HFFc6 (cell line): ENCODE measurements around the gene TAL1. TPM values are rescaled to one million over a fixed set of nuclear protein-coding genes. Genes with fewer than 3 reads are reported as not detected.

Experiments used
- DNase-seq: peaks from one replicate; pipeline ENCODE4 v3.0.0-alpha.2; 2018
- H3K27ac Mint-ChIP-seq: 2 replicates; pipeline ENCODE4 v1.8.0; 2020; ENCODE audit warnings: mild to moderate bottlenecking, mixed read lengths
- H3K27me3 Mint-ChIP-seq: 2 replicates; pipeline ENCODE4 v1.8.0; 2021; ENCODE audit warnings: mild to moderate bottlenecking, moderate library complexity, mixed read lengths; ENCODE audit not compliant: insufficient read depth
- H3K36me3 Mint-ChIP-seq: 2 replicates; pipeline ENCODE4 v1.8.0; 2021; ENCODE audit warnings: low read depth, mixed read lengths
- H3K4me1 Mint-ChIP-seq: 2 replicates; pipeline ENCODE4 v1.8.0; 2020; ENCODE audit warnings: low read depth, mixed read lengths
- H3K4me3 Mint-ChIP-seq: 2 replicates; pipeline ENCODE4 v1.8.0; 2020; ENCODE audit warnings: mild to moderate bottlenecking, moderate library complexity, mixed read lengths
- H3K9me3 Mint-ChIP-seq: 2 replicates; pipeline ENCODE4 v1.8.0; 2020; ENCODE audit warnings: mild to moderate bottlenecking, mixed read lengths
- CTCF ChIP-seq: fragments of 200-600 bp; sonication (generic); IDR thresholded peaks from 2 replicates; pipeline ENCODE4 v1.5.0; 2021; ENCODE audit warnings: antibody characterized with exemption, mild to moderate bottlenecking
- total RNA-seq, 6 experiments: library from RNA; stranded (reverse); fragmentation: NEBNext Ultra II Directional; extraction: Animal tissue kit (Norgen Biotek cat#: 25700); gene quantifications; 2 replicates in 1 of 6; 3 replicates in 5 of 6; pipeline ENCODE4 v1.2.3, GENCODE V29; 2021

Gene TAL1
- total RNA-seq, 6 experiments from 2014 or later = not detected

GRCh38 chr1:47233186-47233585, 1.2 kb upstream of the TAL1 start:
- no peak overlapping the region for H3K4me3 Mint-ChIP-seq
- peaks cover 7% of the 10 kb centered on the region; the same call in 1 of the 2 replicates for H3K9me3 Mint-ChIP-seq
- no peak for TF ChIP-seq CTCF
- H3K36me3 Mint-ChIP-seq = peaks cover 5% of the 10 kb centered on the region; the same call in 1 of the 2 replicates
- no peak overlapping the region for H3K27ac Mint-ChIP-seq
- DNase-seq = no peak
- H3K27me3 Mint-ChIP-seq = peaks cover 64% of the 10 kb centered on the region
- H3K4me1 Mint-ChIP-seq = peaks cover 6% of the 10 kb centered on the region

- Mint-ChIP-seq H3K27ac (no peak overlapping the region), H3K36me3 (peaks cover 5% of the 10 kb centered on the region; the same call in 1 of the 2 replicates), H3K27me3 (peaks cover 78% of the 10 kb centered on the region), H3K4me1 (peaks cover 6% of the 10 kb centered on the region), H3K4me3 (no peak overlapping the region; the same call in 1 of the 2 replicates), H3K9me3 (peaks cover 7% of the 10 kb centered on the region; the same call in 1 of the 2 replicates)
- DNase-seq = no peak
- no peak for TF ChIP-seq CTCF
These were observed 481 bp downstream of the TAL1 start for GRCh38 chr1:47231301-47232186.

GRCh38 chr1:47230692-47231300, 1.2 kb downstream of the TAL1 start:
- peaks cover 5% of the 10 kb centered on the region; the same call in 1 of the 2 replicates for H3K36me3 Mint-ChIP-seq
- H3K4me1 Mint-ChIP-seq = peaks cover 6% of the 10 kb centered on the region
- H3K4me3 Mint-ChIP-seq = no peak overlapping the region
- TF ChIP-seq CTCF = no peak
- DNase-seq = no peak
- H3K27ac Mint-ChIP-seq = no peak overlapping the region
- H3K27me3 Mint-ChIP-seq = peaks cover 82% of the 10 kb centered on the region
- H3K9me3 Mint-ChIP-seq = peaks cover 7% of the 10 kb centered on the region; the same call in 1 of the 2 replicates

GRCh38 chr1:47229886-47230691, 1.9 kb downstream of the TAL1 start:
- no peak overlapping the region for H3K4me3 Mint-ChIP-seq
- peaks cover 5% of the 10 kb centered on the region; the same call in 1 of the 2 replicates for H3K36me3 Mint-ChIP-seq
- no peak for TF ChIP-seq CTCF
- H3K27me3 Mint-ChIP-seq = peaks cover 83% of the 10 kb centered on the region
- no peak for DNase-seq
- no peak overlapping the region for H3K27ac Mint-ChIP-seq
- peaks cover 6% of the 10 kb centered on the region for H3K4me1 Mint-ChIP-seq
- H3K9me3 Mint-ChIP-seq = peaks cover 7% of the 10 kb centered on the region; the same call in 1 of the 2 replicates
